LoVo (cell line): ENCODE measurements around the gene RBMS1.
"Not testable (repeated sequence)": the region's sequence is repeated elsewhere in the genome, so short reads cannot be mapped to it uniquely, and the experiment has no call there.

Source experiments
- DNase-seq: peaks from one replicate; pipeline ENCODE4 v3.0.0-alpha.2; 2016; ENCODE audit warnings: low spot score

RBMS1 gene

DNA sequence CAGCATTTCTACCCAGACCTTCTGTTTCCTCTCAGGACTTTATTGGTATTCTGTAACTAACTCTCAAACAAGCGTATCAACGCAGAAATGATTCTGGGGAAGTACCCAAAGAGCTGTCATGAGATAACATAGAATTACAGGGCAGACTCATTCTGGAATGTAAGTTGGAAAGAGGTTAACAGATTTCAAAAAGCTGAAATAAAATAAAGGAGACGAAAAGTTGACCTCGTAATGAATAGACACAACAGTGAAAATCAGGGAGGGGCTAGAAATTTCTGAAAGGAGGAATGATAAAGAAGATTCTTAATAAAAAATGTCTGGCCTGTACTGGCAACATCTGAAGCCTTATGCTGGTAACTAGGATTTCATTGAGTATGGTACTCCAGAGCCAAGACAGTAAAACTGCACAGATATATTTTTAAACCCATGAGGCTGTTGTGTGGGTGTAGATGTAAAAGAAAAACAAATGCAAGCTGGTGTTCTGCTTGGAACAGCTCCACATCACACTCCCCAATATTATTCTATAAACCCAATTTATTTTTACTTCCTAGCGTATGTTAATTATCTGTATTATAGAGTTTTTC is 23.9 kb downstream of the RBMS1 start:
- DNase-seq = no peak

DNA sequence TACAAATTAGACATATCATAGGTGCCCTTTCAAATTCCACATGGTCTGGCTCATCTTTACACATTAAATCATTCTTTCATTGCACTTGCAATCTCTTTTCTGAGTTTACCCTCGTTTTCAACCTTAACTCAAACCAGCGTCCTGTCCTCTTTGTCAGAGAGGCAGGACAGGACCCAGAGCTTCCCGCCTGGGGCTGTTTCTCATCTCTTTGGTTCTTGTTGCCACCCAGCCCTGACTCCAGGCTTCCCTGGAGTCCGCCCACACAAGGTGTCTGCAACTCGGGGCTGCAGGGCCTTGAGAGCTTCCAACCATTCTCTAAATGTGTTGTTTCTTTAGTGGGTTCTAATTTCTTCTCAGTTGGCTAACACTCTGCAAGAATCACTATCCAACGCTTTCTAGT is 24.4 kb downstream of the RBMS1 start:
- no peak for DNase-seq

GRCh38 chr2:160467086-160467485 is 26.5 kb downstream of the RBMS1 start:
- DNase-seq = no peak

DNA sequence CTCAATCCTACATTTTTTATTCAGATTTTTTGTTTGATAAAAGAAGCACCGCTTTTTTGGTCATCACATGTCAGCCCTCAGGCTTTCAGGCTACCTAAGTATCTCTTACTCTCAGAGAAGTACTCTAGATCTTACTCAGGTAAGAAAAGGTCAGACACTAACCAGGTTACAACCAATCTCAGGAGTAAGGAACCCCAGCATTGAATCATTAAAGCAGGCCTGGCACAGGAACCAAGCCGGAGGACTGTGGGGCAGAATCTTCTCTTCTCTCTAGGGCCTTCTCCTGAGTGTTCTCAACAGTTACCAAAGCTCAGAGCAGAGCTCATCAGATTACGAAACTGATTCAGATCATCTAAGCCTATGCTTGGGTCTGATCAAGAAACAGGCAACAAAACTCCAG is 28.2 kb downstream of the RBMS1 start:
- DNase-seq = no peak

- no peak for DNase-seq
These were observed 28.6 kb downstream of the RBMS1 start for GRCh38 chr2:160465002-160465401.

DNA sequence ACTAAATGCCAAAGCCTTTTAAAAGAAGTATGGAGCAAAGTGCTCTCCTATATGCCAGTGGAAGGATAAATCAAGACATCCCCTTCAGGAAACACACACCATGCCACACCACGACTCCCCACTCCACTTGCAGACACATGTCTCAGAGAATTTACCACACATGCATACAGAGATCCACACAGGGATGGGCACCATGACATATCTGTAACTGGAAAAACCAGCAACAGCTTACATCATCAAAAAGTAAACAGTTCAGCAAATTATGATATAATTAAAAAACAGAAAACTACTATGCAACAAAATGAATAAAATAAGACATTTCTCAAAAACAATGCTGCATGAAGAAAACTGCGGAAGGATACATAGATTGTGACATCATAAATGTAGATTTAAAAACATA is 29.6 kb downstream of the RBMS1 start:
- DNase-seq = no peak

DNA sequence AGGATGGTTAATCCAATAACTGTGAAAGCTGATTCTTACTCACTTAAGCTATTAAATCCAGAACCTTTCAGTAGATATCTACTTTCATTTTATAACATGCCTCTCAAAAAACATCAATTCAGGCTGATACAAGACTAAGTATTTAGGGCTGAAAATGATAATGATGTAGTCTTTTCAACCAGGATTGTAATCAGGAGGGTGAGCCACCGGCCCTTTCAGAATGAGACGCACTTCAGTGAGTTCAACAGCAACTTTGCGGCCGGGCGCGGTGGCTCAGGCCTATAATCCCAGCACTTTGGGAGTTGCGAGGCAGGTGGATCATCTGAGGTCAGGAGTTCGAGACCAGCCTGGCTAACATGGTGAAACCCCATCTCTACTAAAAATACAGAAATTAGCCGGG is 30.4 kb downstream of the RBMS1 start:
- DNase-seq = no peak

- no peak for DNase-seq
These were observed 33.3 kb downstream of the RBMS1 start for GRCh38 chr2:160460333-160460731.

DNA sequence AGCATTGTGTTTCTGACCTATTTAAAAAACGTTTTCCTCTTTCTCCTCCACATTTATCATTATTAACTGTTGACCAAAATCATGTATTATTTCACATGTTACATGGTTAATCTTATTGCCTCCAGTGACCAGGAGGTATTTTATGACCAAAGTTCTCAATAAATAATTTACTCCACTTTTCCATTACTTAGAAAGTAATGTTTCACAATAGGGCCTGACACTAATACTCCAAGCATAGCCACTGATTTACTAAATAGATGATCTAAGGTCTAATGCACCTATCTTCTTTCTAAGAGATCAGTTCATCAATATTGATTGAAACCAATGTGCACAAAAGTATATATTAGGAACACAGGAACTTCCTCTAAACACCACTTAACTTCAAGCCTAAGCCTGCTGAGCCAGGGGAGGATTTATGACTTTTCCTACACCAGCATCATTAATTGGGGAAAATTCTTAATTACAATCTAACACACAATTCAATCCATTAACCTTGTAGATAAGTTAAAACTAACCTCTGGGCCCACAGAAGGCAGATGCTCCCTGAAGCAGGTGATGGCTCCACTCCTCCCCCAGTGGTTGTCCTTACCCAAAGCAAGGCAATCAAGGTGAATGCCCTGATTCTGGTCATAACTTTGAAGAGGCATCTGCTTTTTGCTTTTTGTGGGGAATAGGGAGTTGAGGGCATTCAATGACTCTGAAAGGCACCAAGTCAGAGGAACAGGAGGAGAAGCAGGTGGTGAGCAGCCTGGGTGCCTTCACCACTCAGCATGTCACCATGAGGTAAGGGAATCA is 33.9 kb downstream of the RBMS1 start:
- DNase-seq = no peak

GRCh38 chr2:160458718-160459453 is 34.7 kb downstream of the RBMS1 start:
- DNase-seq = no peak

DNA sequence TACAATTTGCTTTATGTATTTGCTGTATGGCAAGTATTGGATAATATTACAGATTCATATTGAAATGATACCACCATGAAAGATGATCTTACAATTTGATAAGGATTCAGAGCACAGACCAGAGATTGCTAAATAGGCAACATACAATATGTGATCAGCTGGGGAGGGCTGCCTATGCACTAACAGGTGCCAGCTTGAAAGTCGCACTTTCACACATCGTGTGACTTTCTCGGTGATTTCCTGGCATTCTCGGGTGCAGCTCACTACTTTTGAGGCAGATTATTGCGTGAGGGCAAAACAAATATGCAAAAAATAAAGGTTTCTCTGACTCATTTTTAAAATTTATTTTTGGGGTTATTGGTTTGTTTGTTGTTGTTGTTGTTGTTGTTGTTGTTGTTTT is 36.0 kb downstream of the RBMS1 start:
- DNase-seq = no peak

- DNase-seq = no peak
These were observed 39.4 kb downstream of the RBMS1 start for GRCh38 chr2:160454070-160454797.

DNA sequence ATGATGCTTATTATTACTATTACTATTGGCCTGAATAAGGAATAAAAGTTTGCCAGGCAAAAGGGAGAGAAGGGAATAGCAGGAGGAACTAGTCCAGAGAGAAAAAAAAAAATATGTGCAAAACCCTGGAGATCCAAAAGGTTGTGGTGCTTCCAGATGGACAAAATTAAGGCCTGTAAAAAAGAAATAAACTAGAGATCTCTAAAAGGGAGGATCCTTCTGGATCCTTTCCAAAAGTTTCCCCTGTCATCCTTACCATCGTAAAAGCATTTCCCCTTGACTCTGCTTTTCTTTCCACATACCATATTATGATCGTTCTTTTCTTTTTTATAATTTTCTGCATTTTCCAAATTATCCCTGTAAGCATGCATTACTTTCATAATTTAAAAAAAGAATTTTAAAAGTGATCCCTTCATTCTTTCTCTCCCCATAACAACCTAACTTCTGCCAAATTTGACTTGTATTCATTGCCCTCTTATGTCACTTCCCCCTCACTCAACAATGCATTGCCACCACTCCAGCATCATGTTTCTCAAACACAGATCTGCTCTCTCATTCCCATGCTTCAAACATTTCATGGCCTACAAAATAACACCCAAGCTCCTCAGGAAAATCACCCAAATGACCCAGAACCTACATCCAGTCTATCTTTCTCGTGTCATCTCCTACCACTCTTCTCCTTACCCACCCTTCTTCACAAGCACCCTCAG is 40.3 kb downstream of the RBMS1 start:
- no peak for DNase-seq

DNA sequence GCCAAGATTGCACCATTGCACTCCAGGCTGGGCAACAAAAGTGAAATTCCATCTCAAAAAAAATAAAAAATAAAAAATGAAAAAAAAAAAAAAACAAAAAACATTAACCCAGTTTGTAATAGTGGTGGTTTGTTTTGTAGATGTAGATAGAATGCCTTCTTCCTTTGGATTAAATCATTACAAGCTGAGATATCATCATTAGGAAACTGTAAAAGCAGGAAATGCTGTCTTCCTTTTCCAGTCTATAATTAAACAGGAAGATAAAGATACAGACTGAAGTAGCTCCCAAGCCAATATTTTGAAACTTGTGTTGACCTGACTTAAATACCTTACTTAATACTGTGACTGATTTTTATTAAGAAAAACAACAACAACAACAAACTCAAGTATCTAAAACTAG is 43.1 kb downstream of the RBMS1 start:
- no peak for DNase-seq

GRCh38 chr2:160448821-160449220 is 44.8 kb downstream of the RBMS1 start:
- not testable (repeated sequence) for DNase-seq

DNA sequence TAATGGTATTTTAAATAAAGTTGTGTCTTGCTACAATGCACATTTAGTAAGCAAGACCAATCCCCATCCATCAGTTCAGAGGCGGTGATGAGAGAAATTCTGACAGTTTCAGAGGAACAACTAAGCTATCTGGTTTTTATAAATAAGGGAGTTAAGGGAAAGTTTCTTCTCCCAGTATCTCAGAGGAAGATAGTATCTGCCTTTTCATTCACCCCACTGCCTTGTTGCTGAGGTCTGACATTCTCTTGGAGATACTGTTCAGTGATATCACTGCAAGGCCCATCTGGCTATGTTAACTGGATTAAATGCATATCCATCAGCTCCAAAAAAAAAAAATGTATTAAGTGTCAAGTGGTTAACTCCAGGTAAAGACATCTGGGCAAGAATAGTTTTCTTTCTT is 47.9 kb downstream of the RBMS1 start:
- DNase-seq = no peak

DNA sequence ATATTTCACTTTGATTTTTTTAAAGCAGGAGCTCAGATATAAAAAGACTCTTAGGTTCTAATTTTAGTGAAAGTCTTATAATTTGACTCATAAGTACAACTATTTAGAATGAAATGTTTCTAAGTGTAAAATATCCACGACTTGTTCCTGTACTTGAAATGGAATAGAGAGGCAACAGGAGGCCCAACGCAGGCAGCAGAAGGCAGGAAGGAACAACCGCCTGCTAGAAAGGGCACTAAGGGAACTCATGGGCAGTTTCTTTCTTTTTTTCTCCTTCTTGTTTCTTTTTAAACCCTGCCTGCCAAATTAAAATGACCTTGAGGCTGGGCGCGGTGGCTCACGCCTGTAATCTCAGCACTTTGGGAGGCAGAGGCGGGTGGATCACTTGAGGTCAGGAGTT is 51.0 kb downstream of the RBMS1 start:
- no peak for DNase-seq

- DNase-seq = no peak
These were observed 52.7 kb downstream of the RBMS1 start for GRCh38 chr2:160440888-160441287.

DNA sequence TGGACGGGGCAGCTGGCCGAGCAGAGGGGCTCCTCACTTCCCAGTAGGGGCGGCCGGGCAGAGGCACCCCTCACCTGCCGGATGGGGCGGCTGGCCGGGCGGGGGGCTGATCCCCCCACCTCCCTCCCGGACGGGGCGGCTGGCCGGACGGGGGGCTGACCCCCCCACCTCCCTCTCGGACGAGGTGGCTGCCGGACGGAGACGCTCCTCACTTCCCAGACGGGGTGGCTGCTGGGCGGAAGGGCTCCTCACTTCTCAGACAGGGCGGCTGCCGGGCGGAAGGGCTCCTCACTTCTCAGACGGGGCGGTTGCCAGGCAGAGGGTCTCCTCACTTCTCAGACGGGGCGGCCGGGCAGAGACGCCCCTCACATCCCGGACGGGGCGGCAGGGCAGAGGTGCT is 54.6 kb downstream of the RBMS1 start:
- DNase-seq = not testable (repeated sequence)

- DNase-seq = no peak
These were observed 56.3 kb downstream of the RBMS1 start for GRCh38 chr2:160437273-160437672.

DNA sequence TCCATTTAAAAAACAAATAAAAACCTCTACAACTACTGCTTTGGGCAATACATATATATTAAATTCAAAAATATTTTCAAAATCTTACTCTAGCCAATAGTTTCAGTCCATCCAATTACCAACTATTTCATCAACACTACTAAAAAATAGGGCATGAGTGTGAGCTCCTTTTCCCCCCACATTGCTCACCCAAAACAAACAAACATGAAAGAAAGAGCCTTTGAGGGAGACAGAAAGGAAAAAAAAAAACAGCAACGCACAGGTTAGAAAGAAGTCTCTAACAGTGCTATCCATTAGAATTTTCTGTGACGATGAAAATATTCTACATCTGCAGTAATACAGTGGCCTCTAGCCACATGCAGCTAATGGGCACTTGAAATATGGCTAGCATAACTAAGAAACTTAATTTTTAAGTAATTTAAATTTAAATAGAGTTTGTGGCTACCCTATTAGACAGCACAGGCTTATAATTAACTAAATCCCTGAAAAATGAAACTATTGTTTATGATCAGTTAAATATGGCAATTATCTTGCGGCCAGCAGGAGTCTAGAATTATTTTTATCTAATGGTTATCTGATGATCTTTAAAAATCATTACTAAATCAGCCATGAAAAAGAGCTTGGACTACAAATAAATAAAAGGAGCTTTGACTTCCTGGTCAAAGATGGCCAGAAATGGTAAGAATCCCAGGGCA is 59.2 kb downstream of the RBMS1 start:
- DNase-seq = peak; percentile 41
